Common myeloid progenitor, CD34-positive (primary cell): ENCODE data around the gene PTPN23.

Experiments
- CTCF ChIA-PET: fragments of 350-600 bp; sonication (Branson Sonifier 250); formaldehyde crosslinking; loops from one replicate; lab custom pipeline; 2021; ENCODE audit warnings: antibody characterized with exemption; lab: Charles Lee
- POLR2A ChIA-PET: fragments of 350-600 bp; sonication (Branson Sonifier 250); formaldehyde crosslinking; loops from one replicate; lab custom pipeline; 2021; ENCODE audit warnings: antibody characterized with exemption; lab: Charles Lee
- DNase-seq, 3 donors: peaks; one replicate each; pipeline versions ENCODE4 v3.0.0 to v3.0.0-alpha.2; 2013
- H3K27ac ChIP-seq, 2 experiments: 1 replicate in 1 of 2; 2 replicates in 1 of 2; pipeline ENCODE4 v1.7.0; 2013; ENCODE audit warnings: inconsistent platforms in 2 of 2, low read length in 2 of 2, mild to moderate bottlenecking in 2 of 2, low read depth in 1 of 2, moderate library complexity in 1 of 2; ENCODE audit not compliant: severe bottlenecking in 2 of 2, insufficient read depth in 1 of 2, poor library complexity in 1 of 2
- H3K27me3 ChIP-seq, 5 experiments: replicated peaks in 2 of 5; 1 replicate in 3 of 5; 2 replicates in 2 of 5; pipeline versions ENCODE4 v1.6.1 to v1.7.0; 2013; ENCODE audit warnings: low read length in 4 of 5, mild to moderate bottlenecking in 2 of 5, moderate library complexity in 2 of 5, inconsistent platforms in 1 of 5; ENCODE audit not compliant: insufficient read depth in 5 of 5, control insufficient read depth in 4 of 5
- H3K36me3 ChIP-seq, 4 experiments: 1 replicate in 2 of 4; 2 replicates in 2 of 4; pipeline versions ENCODE4 v1.6.1 to v1.7.0; 2013; ENCODE audit warnings: low read length in 3 of 4, control low read depth in 1 of 4, mild to moderate bottlenecking in 1 of 4; ENCODE audit not compliant: control insufficient read depth in 4 of 4, insufficient read depth in 4 of 4
- H3K4me1 ChIP-seq, 4 experiments: 1 replicate in 3 of 4; 2 replicates in 1 of 4; pipeline versions ENCODE4 v1.6.1 to v1.7.1; 2013; ENCODE audit warnings: low read length in 3 of 4, mild to moderate bottlenecking in 3 of 4, control low read depth in 1 of 4, inconsistent platforms in 1 of 4, moderate library complexity in 1 of 4; ENCODE audit not compliant: control insufficient read depth in 4 of 4, insufficient read depth in 4 of 4; ENCODE audit errors: control extremely low read depth in 1 of 4
- H3K4me3 ChIP-seq, 7 experiments: 1 replicate in 4 of 7; 2 replicates in 3 of 7; pipeline versions ENCODE4 v1.5.1 to v1.7.0; 2013; ENCODE audit warnings: mild to moderate bottlenecking in 7 of 7, low read length in 6 of 7, moderate library complexity in 6 of 7, inconsistent platforms in 2 of 7, low read depth in 2 of 7, control low read depth in 1 of 7; ENCODE audit not compliant: insufficient read depth in 4 of 7, control insufficient read depth in 1 of 7; ENCODE audit errors: extremely low read depth in 1 of 7
- H3K9me3 ChIP-seq, 5 experiments: 1 replicate in 4 of 5; 2 replicates in 1 of 5; pipeline versions ENCODE4 v1.6.1 to v1.7.1; 2013; ENCODE audit warnings: low read length in 4 of 5, mild to moderate bottlenecking in 2 of 5, inconsistent platforms in 1 of 5, low read depth in 1 of 5, moderate library complexity in 1 of 5; ENCODE audit not compliant: control insufficient read depth in 4 of 5, insufficient read depth in 2 of 5; ENCODE audit errors: control extremely low read depth in 1 of 5
- WGBS: methylation state at CpG from one replicate; pipeline ENCODE4 v1.1.5; 2013; ENCODE audit not compliant: insufficient coverage; 5-methylcytosine and 5-hydroxymethylcytosine counted together

PTPN23 gene

GRCh38 chr3:47392933-47393332, 12.1 kb downstream of the PTPN23 start:
- Histone ChIP-seq H3K27me3 (no peaks in the 10 kb centered on the region), H3K27ac (no peak overlapping the region), H3K4me1 (no peaks in the 10 kb centered on the region), H3K4me3 (no peak overlapping the region), H3K9me3 (no peaks in the 10 kb centered on the region), H3K36me3 (peaks cover 4 to 30% (median 19%) of the 10 kb centered on the region in 4 experiments)
- ChIA-PET CTCF (interaction anchor here (1.6 kb wide), 1 partner anchor 29 kb away, joined by 3 read pairs; no protein-coding TSS in a partner anchor), POLR2A (no interaction called here)
- 94% methylated on average over 2 of the region's 3 CpGs for WGBS
- no peak for DNase-seq

GRCh38 chr3:47394140-47394870, 13.5 kb downstream of the PTPN23 start:
- Histone ChIP-seq H3K4me3 (no peak overlapping the region), H3K9me3 (no peaks in the 10 kb centered on the region), H3K27ac (no peak overlapping the region), H3K4me1 (peaks cover 0 to 7% (median 2%) of the 10 kb centered on the region in 4 experiments), H3K36me3 (peaks cover 2 to 32% (median 15%) of the 10 kb centered on the region in 4 experiments), H3K27me3 (no peaks in the 10 kb centered on the region)
- ChIA-PET POLR2A (interaction anchor here (0.6 kb wide), 1 partner anchor 188 kb away, joined by 5 read pairs; no protein-coding TSS in a partner anchor), CTCF (interaction anchor here (0.9 kb wide), 1 partner anchor 15 kb away, joined by 3 read pairs; no protein-coding TSS in a partner anchor)
- no peak for DNase-seq
- 96% methylated on average over 8 of the region's 8 CpGs for WGBS

GRCh38 chr3:47394881-47395280, 14.1 kb downstream of the PTPN23 start:
- Histone ChIP-seq H3K27me3 (no peaks in the 10 kb centered on the region), H3K36me3 (peaks cover 2 to 36% (median 16%) of the 10 kb centered on the region in 4 experiments), H3K4me1 (peaks cover 0 to 13% (median 5%) of the 10 kb centered on the region in 4 experiments), H3K4me3 (no peak overlapping the region), H3K27ac (no peak overlapping the region), H3K9me3 (no peaks in the 10 kb centered on the region)
- ChIA-PET POLR2A (no interaction called here), CTCF (interaction anchor here (0.9 kb wide), 1 partner anchor 15 kb away, joined by 3 read pairs; no protein-coding TSS in a partner anchor)
- DNase-seq, result no peak
- whole genome bisulfite sequencing, result 93% methylated on average over 2 of the region's 3 CpGs

GRCh38 chr3:47398228-47398627, 17.4 kb downstream of the PTPN23 start:
- Histone ChIP-seq H3K9me3 (no peaks in the 10 kb centered on the region), H3K4me1 (peaks cover 0 to 14% (median 5%) of the 10 kb centered on the region in 4 experiments), H3K27me3 (no peaks in the 10 kb centered on the region), H3K27ac (no peak overlapping the region), H3K4me3 (no peak overlapping the region), H3K36me3 (peaks cover 2 to 43% (median 15%) of the 10 kb centered on the region in 4 experiments)
- DNase-seq, result no peak
- ChIA-PET POLR2A (no interaction called here), CTCF (interaction anchor here (0.6 kb wide), 1 partner anchor 307 kb away, joined by 3 read pairs; no protein-coding TSS in a partner anchor)
- WGBS, result 100% methylated on average over 3 of the region's 7 CpGs

- ChIA-PET CTCF (interaction anchor here (0.9 kb wide), 2 partner anchors 22 to 133 kb away, joined by 4 to 6 read pairs; no protein-coding TSS in a partner anchor), POLR2A (no interaction called here)
- no peak overlapping the region for H3K27ac ChIP-seq
- H3K27me3 ChIP-seq, result no peaks in the 10 kb centered on the region
- H3K4me3 ChIP-seq, result no peak overlapping the region
- H3K4me1 ChIP-seq, result peaks cover 0 to 14% (median 5%) of the 10 kb centered on the region in 4 experiments
- peaks cover 2 to 43% (median 16%) of the 10 kb centered on the region in 4 experiments for H3K36me3 ChIP-seq
- no peaks in the 10 kb centered on the region for H3K9me3 ChIP-seq
- 100% methylated on average over 1 of the region's 1 CpG for WGBS
- DNase-seq, result no peak
Measured at GRCh38 chr3:47399016-47399415, 18.2 kb downstream of the PTPN23 start.

- no peak for DNase-seq
- 94% methylated on average over 8 of the region's 9 CpGs for WGBS
- H3K9me3 ChIP-seq, result no peaks in the 10 kb centered on the region
- H3K4me1 ChIP-seq, result peaks cover 0 to 14% (median 5%) of the 10 kb centered on the region in 4 experiments
- no peaks in the 10 kb centered on the region for H3K27me3 ChIP-seq
- CTCF ChIA-PET, result interaction anchor here (0.9 kb wide), 2 partner anchors 22 to 132 kb away, joined by 4 to 6 read pairs; no protein-coding TSS in a partner anchor
- H3K27ac ChIP-seq, result no peak overlapping the region
- POLR2A ChIA-PET, result no interaction called here
- peaks cover 2 to 46% (median 16%) of the 10 kb centered on the region in 4 experiments for H3K36me3 ChIP-seq
- H3K4me3 ChIP-seq, result no peak overlapping the region
Measured at GRCh38 chr3:47399531-47400270, 18.9 kb downstream of the PTPN23 start.
